ENCODE measurements around the gene FILIP1.

DNA sequence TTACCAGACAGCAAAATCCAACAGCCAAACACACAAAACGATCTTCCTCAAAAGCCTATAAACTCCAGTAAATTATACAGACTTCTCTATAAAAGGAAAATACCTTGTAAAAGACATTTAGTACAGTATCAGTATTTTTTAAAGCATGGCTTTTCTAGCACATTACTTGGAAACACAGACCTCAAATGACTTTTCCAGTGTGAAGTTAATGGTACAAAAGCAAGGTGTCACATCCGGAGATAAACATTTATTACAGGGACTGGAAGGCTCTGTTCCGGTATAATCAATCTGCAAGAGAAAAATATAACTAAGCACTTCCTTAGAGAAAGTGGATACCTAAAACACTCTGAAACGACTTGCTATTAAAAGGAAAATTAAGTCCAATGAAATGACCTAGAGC lies 226.1 kb downstream of the FILIP1 start:
- TF ChIP-seq POLR2AphosphoS5 (IDR thresholded peaks at IDR 0.05; ENCODE audit: low read depth, low read length) (no peak), SIN3A (IDR thresholded peaks at IDR 0.05; ENCODE audit: borderline replicate concordance, insufficient read depth, low read length) (no peak)
- TF ChIP-seq, protein P1, sequence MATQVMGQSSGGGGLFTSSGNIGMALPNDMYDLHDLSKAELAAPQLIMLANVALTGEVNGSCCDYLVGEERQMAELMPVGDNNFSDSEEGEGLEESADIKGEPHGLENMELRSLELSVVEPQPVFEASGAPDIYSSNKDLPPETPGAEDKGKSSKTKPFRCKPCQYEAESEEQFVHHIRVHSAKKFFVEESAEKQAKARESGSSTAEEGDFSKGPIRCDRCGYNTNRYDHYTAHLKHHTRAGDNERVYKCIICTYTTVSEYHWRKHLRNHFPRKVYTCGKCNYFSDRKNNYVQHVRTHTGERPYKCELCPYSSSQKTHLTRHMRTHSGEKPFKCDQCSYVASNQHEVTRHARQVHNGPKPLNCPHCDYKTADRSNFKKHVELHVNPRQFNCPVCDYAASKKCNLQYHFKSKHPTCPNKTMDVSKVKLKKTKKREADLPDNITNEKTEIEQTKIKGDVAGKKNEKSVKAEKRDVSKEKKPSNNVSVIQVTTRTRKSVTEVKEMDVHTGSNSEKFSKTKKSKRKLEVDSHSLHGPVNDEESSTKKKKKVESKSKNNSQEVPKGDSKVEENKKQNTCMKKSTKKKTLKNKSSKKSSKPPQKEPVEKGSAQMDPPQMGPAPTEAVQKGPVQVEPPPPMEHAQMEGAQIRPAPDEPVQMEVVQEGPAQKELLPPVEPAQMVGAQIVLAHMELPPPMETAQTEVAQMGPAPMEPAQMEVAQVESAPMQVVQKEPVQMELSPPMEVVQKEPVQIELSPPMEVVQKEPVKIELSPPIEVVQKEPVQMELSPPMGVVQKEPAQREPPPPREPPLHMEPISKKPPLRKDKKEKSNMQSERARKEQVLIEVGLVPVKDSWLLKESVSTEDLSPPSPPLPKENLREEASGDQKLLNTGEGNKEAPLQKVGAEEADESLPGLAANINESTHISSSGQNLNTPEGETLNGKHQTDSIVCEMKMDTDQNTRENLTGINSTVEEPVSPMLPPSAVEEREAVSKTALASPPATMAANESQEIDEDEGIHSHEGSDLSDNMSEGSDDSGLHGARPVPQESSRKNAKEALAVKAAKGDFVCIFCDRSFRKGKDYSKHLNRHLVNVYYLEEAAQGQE (IDR thresholded peaks at IDR 0.05; ENCODE audit: insufficient read depth in 1 of 2, low read depth in 2 of 2, low read length in 2 of 2), result no peak

Measured in PFSK-1 (cell line).